HEK293 (cell line): Measurements from ENCODE around the gene RGS13.

ENCODE experiments used
- BCL11A ChIP-seq: fragments of 450-650 bp; formaldehyde crosslinking; IDR thresholded peaks from 2 replicates; pipeline ENCODE4 v1.5.1; 2016; ENCODE audit warnings: low read depth, missing biosample characterization, missing genetic modification characterization
- YY1 ChIP-seq: fragments of 450-650 bp; formaldehyde crosslinking; IDR thresholded peaks from 2 replicates; pipeline ENCODE4 v1.5.1; 2018; ENCODE audit warnings: missing biosample characterization, missing genetic modification characterization
- ZNF202 ChIP-seq: fragments of 450-650 bp; formaldehyde crosslinking; IDR thresholded peaks from 2 replicates; pipeline ENCODE4 v1.5.1; 2016; ENCODE audit warnings: missing biosample characterization, missing genetic modification characterization, borderline replicate concordance
- ZNF558 ChIP-seq: fragments of 450-650 bp; formaldehyde crosslinking; IDR thresholded peaks from 2 replicates; pipeline ENCODE4 v1.5.1; 2016; ENCODE audit warnings: missing biosample characterization, missing genetic modification characterization
- ZNF670 ChIP-seq: fragments of 450-650 bp; formaldehyde crosslinking; IDR thresholded peaks from 2 replicates; pipeline ENCODE4 v1.5.1; 2016; ENCODE audit warnings: missing biosample characterization, missing genetic modification characterization, low read depth
- ZNF768 ChIP-seq: fragments of 450-650 bp; formaldehyde crosslinking; IDR thresholded peaks from 2 replicates; pipeline ENCODE4 v1.5.1; 2018; ENCODE audit warnings: missing biosample characterization, mild to moderate bottlenecking, missing genetic modification characterization
- ZNF777 ChIP-seq: fragments of 450-650 bp; formaldehyde crosslinking; IDR thresholded peaks from 2 replicates; pipeline ENCODE4 v1.5.1; 2017; ENCODE audit warnings: missing biosample characterization, missing genetic modification characterization, borderline replicate concordance
- TF ChIP-seq, protein P1 (sequence below): fragments of 450-650 bp; formaldehyde crosslinking; IDR thresholded peaks from 2 replicates; pipeline ENCODE4 v1.5.1; 2016; ENCODE audit warnings: missing biosample characterization, missing genetic modification characterization
- TF ChIP-seq, protein P2 (sequence below): fragments of 450-650 bp; formaldehyde crosslinking; IDR thresholded peaks from 2 replicates; pipeline ENCODE4 v1.5.1; 2016; ENCODE audit warnings: missing biosample characterization, missing genetic modification characterization
- TF ChIP-seq, protein P3 (sequence below): fragments of 450-650 bp; formaldehyde crosslinking; IDR thresholded peaks from 2 replicates; pipeline ENCODE4 v1.5.1; 2016; ENCODE audit warnings: missing biosample characterization, missing genetic modification characterization, low read depth
- TF ChIP-seq, protein P4 (sequence below): fragments of 450-650 bp; formaldehyde crosslinking; IDR thresholded peaks from 2 replicates; pipeline ENCODE4 v1.5.1; 2016; ENCODE audit warnings: missing biosample characterization, missing genetic modification characterization

DNA sequence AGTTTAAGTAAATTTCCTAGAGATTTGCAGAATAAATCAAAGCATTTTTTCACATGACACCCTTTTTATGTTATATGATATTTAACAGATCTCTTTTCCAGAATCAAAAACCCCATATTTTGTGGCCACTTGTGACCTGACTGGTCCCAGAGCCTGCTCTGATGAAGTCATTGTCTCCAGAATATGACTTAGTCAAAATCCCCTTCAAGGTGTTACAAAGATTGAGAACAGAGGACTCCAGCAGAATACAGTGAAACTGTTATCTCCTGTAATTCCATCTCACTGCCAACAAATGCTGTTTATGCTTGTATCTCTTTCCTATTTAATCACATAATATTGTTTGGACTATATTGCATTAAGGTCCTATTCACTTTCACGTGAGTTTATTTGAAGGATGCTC lies 34.8 kb upstream of the RGS13 start:
- TF ChIP-seq ZNF558 (no peak), ZNF777 (tag by site-specific recombination) (no peak), ZNF670 (no peak), ZNF202 (no peak), YY1 (tag by site-specific recombination) (no peak), ZNF768 (tag by site-specific recombination) (no peak), BCL11A (no peak)
- TF ChIP-seq, protein P1, sequence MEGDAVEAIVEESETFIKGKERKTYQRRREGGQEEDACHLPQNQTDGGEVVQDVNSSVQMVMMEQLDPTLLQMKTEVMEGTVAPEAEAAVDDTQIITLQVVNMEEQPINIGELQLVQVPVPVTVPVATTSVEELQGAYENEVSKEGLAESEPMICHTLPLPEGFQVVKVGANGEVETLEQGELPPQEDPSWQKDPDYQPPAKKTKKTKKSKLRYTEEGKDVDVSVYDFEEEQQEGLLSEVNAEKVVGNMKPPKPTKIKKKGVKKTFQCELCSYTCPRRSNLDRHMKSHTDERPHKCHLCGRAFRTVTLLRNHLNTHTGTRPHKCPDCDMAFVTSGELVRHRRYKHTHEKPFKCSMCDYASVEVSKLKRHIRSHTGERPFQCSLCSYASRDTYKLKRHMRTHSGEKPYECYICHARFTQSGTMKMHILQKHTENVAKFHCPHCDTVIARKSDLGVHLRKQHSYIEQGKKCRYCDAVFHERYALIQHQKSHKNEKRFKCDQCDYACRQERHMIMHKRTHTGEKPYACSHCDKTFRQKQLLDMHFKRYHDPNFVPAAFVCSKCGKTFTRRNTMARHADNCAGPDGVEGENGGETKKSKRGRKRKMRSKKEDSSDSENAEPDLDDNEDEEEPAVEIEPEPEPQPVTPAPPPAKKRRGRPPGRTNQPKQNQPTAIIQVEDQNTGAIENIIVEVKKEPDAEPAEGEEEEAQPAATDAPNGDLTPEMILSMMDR, result no peak
- TF ChIP-seq, protein P2, sequence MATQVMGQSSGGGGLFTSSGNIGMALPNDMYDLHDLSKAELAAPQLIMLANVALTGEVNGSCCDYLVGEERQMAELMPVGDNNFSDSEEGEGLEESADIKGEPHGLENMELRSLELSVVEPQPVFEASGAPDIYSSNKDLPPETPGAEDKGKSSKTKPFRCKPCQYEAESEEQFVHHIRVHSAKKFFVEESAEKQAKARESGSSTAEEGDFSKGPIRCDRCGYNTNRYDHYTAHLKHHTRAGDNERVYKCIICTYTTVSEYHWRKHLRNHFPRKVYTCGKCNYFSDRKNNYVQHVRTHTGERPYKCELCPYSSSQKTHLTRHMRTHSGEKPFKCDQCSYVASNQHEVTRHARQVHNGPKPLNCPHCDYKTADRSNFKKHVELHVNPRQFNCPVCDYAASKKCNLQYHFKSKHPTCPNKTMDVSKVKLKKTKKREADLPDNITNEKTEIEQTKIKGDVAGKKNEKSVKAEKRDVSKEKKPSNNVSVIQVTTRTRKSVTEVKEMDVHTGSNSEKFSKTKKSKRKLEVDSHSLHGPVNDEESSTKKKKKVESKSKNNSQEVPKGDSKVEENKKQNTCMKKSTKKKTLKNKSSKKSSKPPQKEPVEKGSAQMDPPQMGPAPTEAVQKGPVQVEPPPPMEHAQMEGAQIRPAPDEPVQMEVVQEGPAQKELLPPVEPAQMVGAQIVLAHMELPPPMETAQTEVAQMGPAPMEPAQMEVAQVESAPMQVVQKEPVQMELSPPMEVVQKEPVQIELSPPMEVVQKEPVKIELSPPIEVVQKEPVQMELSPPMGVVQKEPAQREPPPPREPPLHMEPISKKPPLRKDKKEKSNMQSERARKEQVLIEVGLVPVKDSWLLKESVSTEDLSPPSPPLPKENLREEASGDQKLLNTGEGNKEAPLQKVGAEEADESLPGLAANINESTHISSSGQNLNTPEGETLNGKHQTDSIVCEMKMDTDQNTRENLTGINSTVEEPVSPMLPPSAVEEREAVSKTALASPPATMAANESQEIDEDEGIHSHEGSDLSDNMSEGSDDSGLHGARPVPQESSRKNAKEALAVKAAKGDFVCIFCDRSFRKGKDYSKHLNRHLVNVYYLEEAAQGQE (tag by site-specific recombination), result no peak
- TF ChIP-seq, protein P3, sequence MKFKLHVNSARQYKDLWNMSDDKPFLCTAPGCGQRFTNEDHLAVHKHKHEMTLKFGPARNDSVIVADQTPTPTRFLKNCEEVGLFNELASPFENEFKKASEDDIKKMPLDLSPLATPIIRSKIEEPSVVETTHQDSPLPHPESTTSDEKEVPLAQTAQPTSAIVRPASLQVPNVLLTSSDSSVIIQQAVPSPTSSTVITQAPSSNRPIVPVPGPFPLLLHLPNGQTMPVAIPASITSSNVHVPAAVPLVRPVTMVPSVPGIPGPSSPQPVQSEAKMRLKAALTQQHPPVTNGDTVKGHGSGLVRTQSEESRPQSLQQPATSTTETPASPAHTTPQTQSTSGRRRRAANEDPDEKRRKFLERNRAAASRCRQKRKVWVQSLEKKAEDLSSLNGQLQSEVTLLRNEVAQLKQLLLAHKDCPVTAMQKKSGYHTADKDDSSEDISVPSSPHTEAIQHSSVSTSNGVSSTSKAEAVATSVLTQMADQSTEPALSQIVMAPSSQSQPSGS (tag by site-specific recombination), result no peak
- TF ChIP-seq, protein P4, sequence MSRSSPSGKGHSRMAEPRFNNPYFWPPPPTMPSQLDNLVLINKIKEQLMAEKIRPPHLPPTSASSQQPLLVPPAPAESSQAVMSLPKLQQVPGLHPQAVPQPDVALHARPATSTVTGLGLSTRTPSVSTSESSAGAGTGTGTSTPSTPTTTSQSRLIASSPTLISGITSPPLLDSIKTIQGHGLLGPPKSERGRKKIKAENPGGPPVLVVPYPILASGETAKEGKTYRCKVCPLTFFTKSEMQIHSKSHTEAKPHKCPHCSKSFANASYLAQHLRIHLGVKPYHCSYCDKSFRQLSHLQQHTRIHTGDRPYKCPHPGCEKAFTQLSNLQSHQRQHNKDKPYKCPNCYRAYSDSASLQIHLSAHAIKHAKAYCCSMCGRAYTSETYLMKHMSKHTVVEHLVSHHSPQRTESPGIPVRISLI (tag by site-specific recombination), result no peak
